Measurements from ENCODE around the gene TCL1B.
"Not testable (repeated sequence)": the region's sequence is repeated elsewhere in the genome, so short reads cannot be mapped to it uniquely, and the experiment has no call there.

The TCL1B gene

GRCh38 chr14:95659990-95660385 lies 26.2 kb upstream of the TCL1B start:
- H3K9ac ChIP-seq (ENCODE audit: low read length), result no peak overlapping the region
- H3K27ac ChIP-seq (ENCODE audit: low read depth, low read length), result no peak overlapping the region
- no peaks in the 10 kb centered on the region for H3K4me1 ChIP-seq (ENCODE audit: control insufficient read depth, insufficient read depth, low read length)
- no peak overlapping the region for H3K4me3 ChIP-seq (ENCODE audit: low read length)
- H3K27me3 ChIP-seq (ENCODE audit: control insufficient read depth, insufficient read depth, low read length), result no peaks in the 10 kb centered on the region
- no peaks in the 10 kb centered on the region for H3K36me3 ChIP-seq (ENCODE audit: control insufficient read depth, insufficient read depth, low read length)

- Histone ChIP-seq H3K4me3 (ENCODE audit: low read length) (no peak overlapping the region), H3K27me3 (ENCODE audit: control insufficient read depth, insufficient read depth, low read length) (no peaks in the 10 kb centered on the region), H3K36me3 (ENCODE audit: control insufficient read depth, insufficient read depth, low read length) (no peaks in the 10 kb centered on the region), H3K9ac (ENCODE audit: low read length) (no peak overlapping the region), H3K27ac (ENCODE audit: low read depth, low read length) (no peak overlapping the region), H3K4me1 (ENCODE audit: control insufficient read depth, insufficient read depth, low read length) (no peaks in the 10 kb centered on the region)
These were observed 25.3 kb upstream of the TCL1B start for GRCh38 chr14:95660651-95661515.

- Histone ChIP-seq H3K36me3 (ENCODE audit: control insufficient read depth, insufficient read depth, low read length) (no peaks in the 10 kb centered on the region), H3K27ac (ENCODE audit: low read depth, low read length) (no peak overlapping the region), H3K27me3 (ENCODE audit: control insufficient read depth, insufficient read depth, low read length) (no peaks in the 10 kb centered on the region), H3K9ac (ENCODE audit: low read length) (no peak overlapping the region), H3K4me1 (ENCODE audit: control insufficient read depth, insufficient read depth, low read length) (no peaks in the 10 kb centered on the region), H3K4me3 (ENCODE audit: low read length) (no peak overlapping the region)
These were observed 23.6 kb upstream of the TCL1B start for GRCh38 chr14:95662376-95663186.

GRCh38 chr14:95663226-95663797 lies 22.9 kb upstream of the TCL1B start:
- Histone ChIP-seq H3K4me3 (ENCODE audit: low read length) (no peak overlapping the region), H3K27ac (ENCODE audit: low read depth, low read length) (no peak overlapping the region), H3K9ac (ENCODE audit: low read length) (no peak overlapping the region), H3K27me3 (ENCODE audit: control insufficient read depth, insufficient read depth, low read length) (no peaks in the 10 kb centered on the region), H3K36me3 (ENCODE audit: control insufficient read depth, insufficient read depth, low read length) (no peaks in the 10 kb centered on the region), H3K4me1 (ENCODE audit: control insufficient read depth, insufficient read depth, low read length) (no peaks in the 10 kb centered on the region)

- Histone ChIP-seq H3K27ac (ENCODE audit: low read depth, low read length) (no peak overlapping the region), H3K4me1 (ENCODE audit: control insufficient read depth, insufficient read depth, low read length) (no peaks in the 10 kb centered on the region), H3K4me3 (ENCODE audit: low read length) (no peak overlapping the region), H3K27me3 (ENCODE audit: control insufficient read depth, insufficient read depth, low read length) (no peaks in the 10 kb centered on the region), H3K9ac (ENCODE audit: low read length) (no peak overlapping the region), H3K36me3 (ENCODE audit: control insufficient read depth, insufficient read depth, low read length) (no peaks in the 10 kb centered on the region)
These were observed 22.2 kb upstream of the TCL1B start for GRCh38 chr14:95664066-95664465.

GRCh38 chr14:95664546-95664945 lies 21.7 kb upstream of the TCL1B start:
- no peak overlapping the region for H3K27ac ChIP-seq (ENCODE audit: low read depth, low read length)
- no peaks in the 10 kb centered on the region for H3K4me1 ChIP-seq (ENCODE audit: control insufficient read depth, insufficient read depth, low read length)
- H3K4me3 ChIP-seq (ENCODE audit: low read length), result no peak overlapping the region
- no peak overlapping the region for H3K9ac ChIP-seq (ENCODE audit: low read length)
- H3K27me3 ChIP-seq (ENCODE audit: control insufficient read depth, insufficient read depth, low read length), result no peaks in the 10 kb centered on the region
- no peaks in the 10 kb centered on the region for H3K36me3 ChIP-seq (ENCODE audit: control insufficient read depth, insufficient read depth, low read length)

- not testable (repeated sequence) for H3K4me1 ChIP-seq (ENCODE audit: control insufficient read depth, insufficient read depth, low read length); H3K36me3 ChIP-seq (ENCODE audit: control insufficient read depth, insufficient read depth, low read length); H3K9ac ChIP-seq (ENCODE audit: low read length); H3K27ac ChIP-seq (ENCODE audit: low read depth, low read length); H3K4me3 ChIP-seq (ENCODE audit: low read length); H3K27me3 ChIP-seq (ENCODE audit: control insufficient read depth, insufficient read depth, low read length)
These were observed 20.7 kb upstream of the TCL1B start for GRCh38 chr14:95665530-95665929.

GRCh38 chr14:95666450-95666849 lies 19.8 kb upstream of the TCL1B start:
- H3K4me3 ChIP-seq (ENCODE audit: low read length), result no peak overlapping the region
- H3K27ac ChIP-seq (ENCODE audit: low read depth, low read length), result no peak overlapping the region
- H3K9ac ChIP-seq (ENCODE audit: low read length), result no peak overlapping the region
- no peaks in the 10 kb centered on the region for H3K4me1 ChIP-seq (ENCODE audit: control insufficient read depth, insufficient read depth, low read length)
- no peaks in the 10 kb centered on the region for H3K27me3 ChIP-seq (ENCODE audit: control insufficient read depth, insufficient read depth, low read length)
- H3K36me3 ChIP-seq (ENCODE audit: control insufficient read depth, insufficient read depth, low read length), result no peaks in the 10 kb centered on the region

- H3K27me3 ChIP-seq (ENCODE audit: control insufficient read depth, insufficient read depth, low read length), result no peaks in the 10 kb centered on the region
- H3K4me1 ChIP-seq (ENCODE audit: control insufficient read depth, insufficient read depth, low read length), result no peaks in the 10 kb centered on the region
- H3K27ac ChIP-seq (ENCODE audit: low read depth, low read length), result no peak overlapping the region
- H3K36me3 ChIP-seq (ENCODE audit: control insufficient read depth, insufficient read depth, low read length), result no peaks in the 10 kb centered on the region
- H3K4me3 ChIP-seq (ENCODE audit: low read length), result no peak overlapping the region
- no peak overlapping the region for H3K9ac ChIP-seq (ENCODE audit: low read length)
These were observed 19.0 kb upstream of the TCL1B start for GRCh38 chr14:95667249-95667693.

- Histone ChIP-seq H3K4me1 (ENCODE audit: control insufficient read depth, insufficient read depth, low read length) (no peaks in the 10 kb centered on the region), H3K4me3 (ENCODE audit: low read length) (no peak overlapping the region), H3K36me3 (ENCODE audit: control insufficient read depth, insufficient read depth, low read length) (no peaks in the 10 kb centered on the region), H3K27me3 (ENCODE audit: control insufficient read depth, insufficient read depth, low read length) (no peaks in the 10 kb centered on the region), H3K27ac (ENCODE audit: low read depth, low read length) (no peak overlapping the region), H3K9ac (ENCODE audit: low read length) (no peak overlapping the region)
These were observed 17.9 kb upstream of the TCL1B start for GRCh38 chr14:95668235-95668772.

- Histone ChIP-seq H3K4me1 (ENCODE audit: control insufficient read depth, insufficient read depth, low read length) (no peaks in the 10 kb centered on the region), H3K27me3 (ENCODE audit: control insufficient read depth, insufficient read depth, low read length) (no peaks in the 10 kb centered on the region), H3K36me3 (ENCODE audit: control insufficient read depth, insufficient read depth, low read length) (no peaks in the 10 kb centered on the region), H3K27ac (ENCODE audit: low read depth, low read length) (no peak overlapping the region), H3K9ac (ENCODE audit: low read length) (no peak overlapping the region), H3K4me3 (ENCODE audit: low read length) (no peak overlapping the region)
These were observed 11.6 kb upstream of the TCL1B start for GRCh38 chr14:95674613-95675012.

- Histone ChIP-seq H3K27me3 (ENCODE audit: control insufficient read depth, insufficient read depth, low read length) (no peaks in the 10 kb centered on the region), H3K27ac (ENCODE audit: low read depth, low read length) (no peak overlapping the region), H3K4me1 (ENCODE audit: control insufficient read depth, insufficient read depth, low read length) (no peaks in the 10 kb centered on the region), H3K9ac (ENCODE audit: low read length) (no peak overlapping the region), H3K4me3 (ENCODE audit: low read length) (no peak overlapping the region), H3K36me3 (ENCODE audit: control insufficient read depth, insufficient read depth, low read length) (no peaks in the 10 kb centered on the region)
These were observed 10.7 kb upstream of the TCL1B start for GRCh38 chr14:95675486-95675885.

All from rectal smooth muscle tissue (tissue), 1 donor.